ENCODE results near the gene TCF19. TPM values are rescaled to one million over a fixed set of nuclear protein-coding genes. Genes with fewer than 3 reads are reported as not detected.

The TCF19 gene, protein sequence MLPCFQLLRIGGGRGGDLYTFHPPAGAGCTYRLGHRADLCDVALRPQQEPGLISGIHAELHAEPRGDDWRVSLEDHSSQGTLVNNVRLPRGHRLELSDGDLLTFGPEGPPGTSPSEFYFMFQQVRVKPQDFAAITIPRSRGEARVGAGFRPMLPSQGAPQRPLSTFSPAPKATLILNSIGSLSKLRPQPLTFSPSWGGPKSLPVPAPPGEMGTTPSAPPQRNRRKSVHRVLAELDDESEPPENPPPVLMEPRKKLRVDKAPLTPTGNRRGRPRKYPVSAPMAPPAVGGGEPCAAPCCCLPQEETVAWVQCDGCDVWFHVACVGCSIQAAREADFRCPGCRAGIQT
- 10 to 100 TPM; 10.8 to 12.5 TPM for total RNA-seq
- polyA plus RNA-seq (2013, experiment 1 of 2), result 10.0 TPM
- polyA plus RNA-seq (2013, experiment 2 of 2), result 11.1 TPM
- long read RNA-seq, experiment 1, partial matches to known transcripts, result 7 of 14 reads
- long read RNA-seq, experiment 1, other reads (novel, unspliced or antisense), result 3 of 14 reads
- long read RNA-seq, experiment 2, transcript TCF19-202 (4 exons, 3,290 nt), result minor isoform, 5 of 27 reads
- long read RNA-seq, experiment 2, transcript TCF19-201 (4 exons, 3,039 nt), result major isoform, 12 of 27 reads
- long read RNA-seq, experiment 2, partial matches to known transcripts, result 8 of 27 reads
- long read RNA-seq, experiment 2, other reads (novel, unspliced or antisense), result 2 of 27 reads
- long read RNA-seq, experiment 3, transcript TCF19-201 (4 exons, 3,039 nt), result major isoform, 42 of 135 reads
- long read RNA-seq, experiment 3, transcript TCF19-202 (4 exons, 3,290 nt), result minor isoform, 40 of 135 reads
- long read RNA-seq, experiment 3, partial matches to known transcripts, result 24 of 135 reads
- long read RNA-seq, experiment 3, other reads (novel, unspliced or antisense), result 29 of 135 reads
- long read RNA-seq, experiment 4, partial matches to known transcripts, result 1 of 6 reads
- long read RNA-seq, experiment 4, other reads (novel, unspliced or antisense), result 3 of 6 reads

GRCh38 chr6:31158140-31158862 is at the start of gene TCF19:
Gene TCF19 (plus strand): TSS chr6:31158589. CDS start chr6:31159470, 881 bp downstream.
- H3K27ac Mint-ChIP-seq, result peak within 1 kb of the TSS; percentile 89
- 0 to 1% methylated on average over 31 to 65 of the region's 65 CpGs for WGBS, 2 experiments (ENCODE audit: insufficient coverage in 1 of 2, insufficient read length in 1 of 2)
- no peak for TF ChIP-seq CTCF (conservative IDR thresholded peaks at IDR 0.05)
- H3K36me3 Mint-ChIP-seq (ENCODE audit: low read depth), result peaks cover 38% of the 10 kb centered on the region
- Histone ChIP-seq H3K9ac (ENCODE audit: extremely low read depth, low read length, poor library complexity, severe bottlenecking) (peak within 1 kb of the TSS; percentile 51), H3K4me1 (ENCODE audit: control insufficient read depth, insufficient read depth, low read length) (peaks cover 3% of the 10 kb centered on the region), H3K4me3 (ENCODE audit: low read length) (peak within 1 kb of the TSS; percentile 96), H3K36me3 (ENCODE audit: control insufficient read depth, insufficient read depth, low read length) (peaks cover 29% of the 10 kb centered on the region), H3K27ac (ENCODE audit: low read depth, low read length) (no peak within 1 kb of the TSS), H3K27me3 (ENCODE audit: control insufficient read depth, insufficient read depth, low read length, poor library complexity, severe bottlenecking) (no peaks in the 10 kb centered on the region), H3K9me3 (ENCODE audit: control insufficient read depth, low read length) (no peaks in the 10 kb centered on the region)
- peaks cover 17% of the 10 kb centered on the region for H3K4me1 Mint-ChIP-seq
- H3K4me3 Mint-ChIP-seq, result peak within 1 kb of the TSS; percentile 86
- H3K27me3 Mint-ChIP-seq (ENCODE audit: insufficient read depth), result no peaks in the 10 kb centered on the region
- no peaks in the 10 kb centered on the region for H3K9me3 Mint-ChIP-seq
- DNase-seq, result peak; percentile 99

GRCh38 chr6:31110825-31111582 is 47.4 kb upstream of the TCF19 start:
- Histone ChIP-seq H3K27me3 (ENCODE audit: control insufficient read depth, insufficient read depth, low read length, poor library complexity, severe bottlenecking) (no peaks in the 10 kb centered on the region), H3K4me3 (ENCODE audit: low read length) (no peak overlapping the region), H3K9me3 (ENCODE audit: control insufficient read depth, low read length) (no peaks in the 10 kb centered on the region), H3K9ac (ENCODE audit: extremely low read depth, low read length, poor library complexity, severe bottlenecking) (no peak overlapping the region), H3K27ac (ENCODE audit: low read depth, low read length) (no peak overlapping the region), H3K4me1 (ENCODE audit: control insufficient read depth, insufficient read depth, low read length) (peaks cover 9% of the 10 kb centered on the region), H3K36me3 (ENCODE audit: control insufficient read depth, insufficient read depth, low read length) (no peaks in the 10 kb centered on the region)
- WGBS, 2 experiments (ENCODE audit: insufficient coverage in 1 of 2, insufficient read length in 1 of 2), result 74 to 92% methylated on average over 5 to 11 of the region's 11 CpGs
- TF ChIP-seq CTCF (conservative IDR thresholded peaks at IDR 0.05), result peak; percentile 39
- peak; percentile 81 for DNase-seq
- Mint-ChIP-seq H3K27ac (no peak overlapping the region), H3K36me3 (ENCODE audit: low read depth) (no peaks in the 10 kb centered on the region), H3K9me3 (no peaks in the 10 kb centered on the region), H3K4me3 (no peak overlapping the region), H3K27me3 (ENCODE audit: insufficient read depth) (peaks cover 17% of the 10 kb centered on the region), H3K4me1 (peaks cover 30% of the 10 kb centered on the region)
